Skeletal muscle satellite cell (primary cell): ENCODE results near the gene CDH23.
"Not testable (repeated sequence)": the region's sequence is repeated elsewhere in the genome, so short reads cannot be mapped to it uniquely, and the experiment has no call there.

Experiments
- H3K27me3 ChIP-seq: 2 replicates; pipeline ENCODE4 v1.7.0; 2013; ENCODE audit warnings: low read length; ENCODE audit not compliant: control insufficient read depth, insufficient read depth
- H3K36me3 ChIP-seq: 2 replicates; pipeline ENCODE4 v1.7.0; 2013; ENCODE audit warnings: mild to moderate bottlenecking, control low read depth, low read length; ENCODE audit not compliant: insufficient read depth
- H3K4me1 ChIP-seq: 2 replicates; pipeline ENCODE4 v1.7.0; 2013; ENCODE audit warnings: low read length; ENCODE audit not compliant: control insufficient read depth, insufficient read depth
- H3K4me2 ChIP-seq: 2 replicates; pipeline ENCODE4 v1.7.0; 2013; ENCODE audit warnings: mild to moderate bottlenecking, low read length
- H3K4me3 ChIP-seq: 2 replicates; pipeline ENCODE4 v1.7.0; 2013; ENCODE audit warnings: low read length
- H3K9ac ChIP-seq: 2 replicates; pipeline ENCODE4 v1.7.0; 2013; ENCODE audit warnings: mild to moderate bottlenecking, low read depth, low read length, moderate library complexity
- H3K9me3 ChIP-seq: replicated peaks from 2 replicates; pipeline ENCODE4 v1.7.0; 2013; ENCODE audit warnings: mild to moderate bottlenecking, control low read depth, low read length

CDH23 gene

DNA sequence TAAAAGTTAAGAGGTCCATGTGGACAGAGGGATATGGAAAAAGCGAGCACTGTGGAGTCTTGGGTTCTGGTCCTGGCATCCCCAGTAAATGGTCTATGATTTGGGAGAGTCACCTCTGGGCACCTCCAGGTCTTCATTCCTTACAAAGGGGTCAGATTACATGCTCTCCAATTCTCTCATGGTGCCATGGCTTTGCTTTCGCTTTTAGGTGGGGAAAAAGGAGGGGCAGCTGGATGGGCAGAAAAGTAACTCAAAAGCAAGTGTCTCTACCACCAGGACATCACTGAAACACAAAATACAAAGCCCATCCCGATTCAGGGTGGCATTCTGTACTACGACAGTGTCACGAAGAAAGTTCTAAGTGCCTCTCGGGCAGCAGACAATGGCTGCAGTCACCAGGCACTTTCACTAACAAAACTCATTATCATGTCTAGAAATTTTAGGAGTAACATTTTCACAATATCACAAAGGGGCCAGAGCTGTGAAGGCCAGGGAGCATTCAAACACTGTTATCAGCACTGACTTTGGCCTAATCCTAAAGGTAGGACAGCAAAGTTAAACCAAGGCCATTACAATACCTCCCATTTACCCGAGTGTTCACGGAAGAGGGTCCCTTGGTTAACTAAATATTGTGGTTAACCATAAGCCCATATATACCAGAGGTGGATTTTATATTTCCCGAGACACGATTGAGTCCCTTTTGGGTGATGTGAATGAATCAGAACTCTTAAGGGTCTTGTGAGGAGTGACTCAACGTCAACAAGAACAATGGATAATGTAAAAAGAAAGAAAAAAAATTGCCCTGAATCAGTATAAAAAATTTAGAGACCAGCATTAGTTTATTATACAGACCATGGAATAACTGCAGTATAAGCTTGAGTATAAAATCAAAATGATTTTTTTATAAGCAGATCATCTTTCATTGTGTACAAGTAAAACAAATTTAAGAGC lies 451.9 kb downstream of the CDH23 start:
- no peak overlapping the region for H3K9ac ChIP-seq
- H3K4me2 ChIP-seq = peak overlapping the region; percentile 84
- H3K27me3 ChIP-seq = no peaks in the 10 kb centered on the region
- H3K36me3 ChIP-seq = no peaks in the 10 kb centered on the region
- no peaks in the 10 kb centered on the region for H3K9me3 ChIP-seq
- peaks cover 31% of the 10 kb centered on the region for H3K4me1 ChIP-seq
- H3K4me3 ChIP-seq = peak overlapping the region; percentile 97

DNA sequence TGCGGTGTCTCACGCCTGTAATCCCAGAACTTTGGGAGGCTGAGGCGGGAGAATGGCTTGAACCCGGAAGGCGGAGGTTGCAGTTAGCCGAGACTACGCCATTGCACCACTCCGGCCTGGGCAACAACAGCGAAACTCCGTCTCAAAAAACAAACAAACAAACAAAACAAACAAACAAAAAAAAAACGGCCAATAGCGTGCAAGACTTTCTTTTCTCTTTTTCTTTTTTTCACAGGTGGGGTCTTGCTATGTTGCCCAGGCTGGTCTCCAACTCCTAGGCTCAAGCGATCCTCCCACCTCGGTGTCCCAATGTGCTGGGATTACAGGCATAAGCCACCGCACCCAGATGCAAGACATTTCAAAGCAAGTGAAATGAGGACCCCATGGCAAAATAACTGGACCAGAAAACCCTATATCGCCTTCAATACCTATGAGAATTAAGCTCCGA lies 452.8 kb downstream of the CDH23 start:
- H3K4me3 ChIP-seq = peak overlapping the region; percentile 97
- no peaks in the 10 kb centered on the region for H3K9me3 ChIP-seq
- peaks cover 31% of the 10 kb centered on the region for H3K4me1 ChIP-seq
- no peaks in the 10 kb centered on the region for H3K27me3 ChIP-seq
- no peaks in the 10 kb centered on the region for H3K36me3 ChIP-seq
- H3K4me2 ChIP-seq = peak overlapping the region; percentile 84
- peak overlapping the region; percentile 99 for H3K9ac ChIP-seq

DNA sequence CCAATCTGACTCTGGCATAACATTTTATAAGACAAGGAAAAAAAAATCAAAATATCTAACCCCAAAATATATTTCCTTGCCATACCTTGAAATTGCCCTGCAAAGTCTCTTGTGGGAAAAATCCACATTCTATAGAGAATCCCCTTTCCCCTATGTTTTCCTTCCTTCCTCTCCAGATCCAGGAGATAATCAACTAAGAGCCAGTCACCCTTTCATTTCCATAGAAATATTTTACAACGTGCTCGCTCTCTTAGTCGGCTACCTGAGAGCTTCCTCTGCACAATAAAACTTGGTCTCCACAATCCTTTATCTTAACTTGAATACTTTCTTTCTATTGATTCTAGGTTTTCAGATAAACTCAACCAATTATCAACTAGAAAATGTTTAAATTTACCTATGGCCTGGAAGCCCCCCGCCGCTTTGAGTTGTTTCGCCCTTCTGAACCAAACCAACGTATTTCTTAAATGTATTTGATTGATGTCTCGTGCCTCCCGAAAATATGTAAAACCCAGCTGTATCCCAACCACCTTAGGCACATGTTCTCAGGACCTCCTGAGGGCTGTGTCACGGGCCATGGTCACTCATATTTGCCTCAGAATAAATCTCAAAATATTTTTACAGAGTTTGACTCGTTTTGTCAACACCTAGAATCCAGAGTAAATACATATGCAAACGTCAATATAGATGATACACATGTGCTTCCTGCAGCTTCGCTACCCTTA lies 453.5 kb downstream of the CDH23 start:
- Histone ChIP-seq H3K36me3 (no peaks in the 10 kb centered on the region), H3K4me1 (peaks cover 31% of the 10 kb centered on the region), H3K4me2 (peak overlapping the region; percentile 84), H3K9ac (peak overlapping the region; percentile 99), H3K9me3 (no peaks in the 10 kb centered on the region), H3K4me3 (peak overlapping the region; percentile 97), H3K27me3 (no peaks in the 10 kb centered on the region)

DNA sequence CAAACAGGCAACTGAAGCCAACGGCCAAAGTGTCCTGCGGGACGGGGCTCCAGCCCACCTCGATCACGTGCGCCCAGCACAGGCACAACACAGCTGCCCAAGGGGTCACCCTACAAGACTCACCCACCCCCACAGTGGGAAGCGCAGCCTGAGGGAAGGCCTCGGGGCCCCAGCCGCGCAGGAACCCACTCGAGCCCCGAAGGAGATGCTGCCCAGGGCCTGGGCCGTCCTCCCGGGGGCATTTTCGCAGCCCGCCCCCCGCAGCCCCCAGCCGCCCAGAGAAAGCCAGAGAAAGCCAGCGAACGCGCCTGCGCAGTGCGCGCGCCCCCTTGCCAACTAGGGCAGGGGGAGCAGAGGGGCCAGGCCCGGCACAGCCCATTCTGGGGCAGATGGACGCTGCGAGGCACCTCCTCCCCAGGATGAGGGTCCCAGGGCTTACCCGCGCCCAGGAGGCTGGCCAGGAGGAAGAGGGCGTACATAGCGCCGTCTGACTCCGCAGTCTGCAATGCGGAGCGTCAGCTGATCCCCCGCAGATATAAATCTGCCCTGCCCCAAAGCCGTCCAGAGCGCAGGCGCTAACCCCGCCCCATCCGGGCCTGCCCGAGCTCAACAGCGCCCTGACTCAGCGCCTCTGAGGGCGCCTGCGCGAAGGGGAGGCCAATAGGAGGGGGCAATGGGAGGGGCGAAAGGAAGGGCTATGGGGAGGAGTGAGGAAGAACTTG lies 454.2 kb downstream of the CDH23 start, which contains the start of gene PSAP:
Gene PSAP, minus strand, starts transcription at position 509 of the 722 bp plus-strand sequence. Its CDS starts 30 bp downstream, at position 479.
- H3K4me2 ChIP-seq = peak within 1 kb of the TSS; percentile 84
- H3K36me3 ChIP-seq = no peaks in the 10 kb centered on the region
- H3K9ac ChIP-seq = peak within 1 kb of the TSS; percentile 99
- H3K27me3 ChIP-seq = no peaks in the 10 kb centered on the region
- H3K9me3 ChIP-seq = no peaks in the 10 kb centered on the region
- peaks cover 29% of the 10 kb centered on the region for H3K4me1 ChIP-seq
- H3K4me3 ChIP-seq = peak within 1 kb of the TSS; percentile 97

DNA sequence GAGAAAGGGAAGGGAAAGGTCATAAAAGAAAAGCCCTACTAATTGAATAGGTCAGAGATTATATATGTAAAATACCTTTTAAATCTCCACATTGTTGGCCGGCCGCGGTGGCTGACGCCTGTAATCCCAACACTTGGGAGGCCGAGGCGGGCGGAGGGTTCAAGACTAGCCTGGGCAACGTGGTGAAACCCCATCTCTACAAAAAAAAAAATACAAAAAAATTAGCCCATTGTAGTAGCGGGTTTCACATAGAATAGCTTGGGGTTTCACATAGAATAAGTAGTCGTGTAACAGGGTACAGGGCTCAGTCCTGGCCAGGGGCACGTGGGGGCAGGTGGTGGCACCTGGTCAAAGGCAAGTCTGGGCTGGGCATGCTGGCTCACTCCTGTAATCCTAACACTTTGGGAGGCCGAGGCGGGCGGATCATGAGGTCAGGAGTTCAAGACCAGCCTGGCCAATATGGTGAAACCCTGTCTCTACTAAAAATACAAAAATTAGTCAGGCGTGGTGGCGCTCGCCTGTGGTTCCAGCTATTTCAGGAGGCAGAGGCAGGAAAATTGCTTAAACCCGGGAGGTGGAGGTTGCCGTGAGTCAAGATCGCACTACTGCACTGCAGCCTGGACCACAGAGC lies 454.9 kb downstream of the CDH23 start:
- H3K27me3 ChIP-seq, H3K36me3 ChIP-seq, H3K9me3 ChIP-seq: not testable (repeated sequence)
- peaks cover 26% of the 10 kb centered on the region for H3K4me1 ChIP-seq
- peak overlapping the region; percentile 53 for H3K4me3 ChIP-seq
- H3K9ac ChIP-seq = peak overlapping the region; percentile 59
- H3K4me2 ChIP-seq = peak overlapping the region; percentile 76

DNA sequence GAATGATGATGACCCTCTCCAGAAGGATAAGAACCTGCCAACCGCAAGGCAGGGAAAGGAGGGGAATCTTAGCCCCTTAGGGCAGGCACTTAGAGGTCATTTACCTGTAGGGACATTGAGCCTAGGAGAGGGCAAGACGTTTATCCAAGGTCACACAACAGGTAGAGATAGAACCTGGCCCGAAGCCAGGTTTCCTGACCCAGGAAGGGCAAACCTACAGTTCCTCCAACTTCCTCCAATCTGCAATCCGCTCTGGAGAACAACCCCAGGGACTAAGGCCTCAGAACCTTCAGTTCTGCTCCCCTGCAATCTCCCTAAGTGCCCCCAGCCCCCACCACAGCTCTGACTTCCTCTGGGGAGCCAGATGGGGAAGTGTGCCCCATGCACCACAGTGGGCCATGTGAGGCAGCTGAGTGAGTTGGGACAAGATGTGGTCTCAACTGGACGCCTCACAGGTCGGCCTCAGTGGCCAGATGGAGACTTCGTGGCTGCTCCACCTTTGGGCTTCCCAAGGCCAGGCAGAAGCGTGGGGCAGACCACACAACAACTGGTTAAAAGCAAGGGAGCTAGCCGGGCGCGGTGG lies 455.7 kb downstream of the CDH23 start:
- Histone ChIP-seq H3K9ac (no peak overlapping the region), H3K4me3 (no peak overlapping the region), H3K36me3 (no peaks in the 10 kb centered on the region), H3K4me2 (no peak overlapping the region), H3K9me3 (no peaks in the 10 kb centered on the region), H3K4me1 (peaks cover 26% of the 10 kb centered on the region), H3K27me3 (no peaks in the 10 kb centered on the region)

DNA sequence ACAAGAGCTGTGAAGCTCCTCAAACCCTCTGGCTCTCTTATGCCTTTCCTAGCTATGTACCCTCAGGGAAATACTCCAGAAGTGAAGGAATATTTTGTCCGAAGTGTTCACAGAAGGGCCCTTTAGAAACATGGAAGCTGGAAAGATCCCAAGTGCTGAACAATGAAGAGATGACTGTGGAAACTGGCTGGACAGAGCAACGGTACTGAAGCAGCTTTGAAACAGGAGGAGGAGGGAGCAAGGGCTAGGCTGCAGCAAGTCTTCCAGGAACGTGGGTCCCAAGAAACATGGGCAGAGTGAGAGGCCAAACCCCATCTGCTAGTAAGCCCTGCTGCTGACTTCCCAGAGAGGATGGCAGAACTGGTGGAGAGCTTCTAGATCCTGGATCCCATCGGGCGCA lies 457.3 kb downstream of the CDH23 start:
- H3K4me3 ChIP-seq = no peak overlapping the region
- no peaks in the 10 kb centered on the region for H3K27me3 ChIP-seq
- H3K9me3 ChIP-seq = no peaks in the 10 kb centered on the region
- no peak overlapping the region for H3K9ac ChIP-seq
- H3K4me1 ChIP-seq = peaks cover 14% of the 10 kb centered on the region
- H3K4me2 ChIP-seq = no peak overlapping the region
- H3K36me3 ChIP-seq = no peaks in the 10 kb centered on the region

DNA sequence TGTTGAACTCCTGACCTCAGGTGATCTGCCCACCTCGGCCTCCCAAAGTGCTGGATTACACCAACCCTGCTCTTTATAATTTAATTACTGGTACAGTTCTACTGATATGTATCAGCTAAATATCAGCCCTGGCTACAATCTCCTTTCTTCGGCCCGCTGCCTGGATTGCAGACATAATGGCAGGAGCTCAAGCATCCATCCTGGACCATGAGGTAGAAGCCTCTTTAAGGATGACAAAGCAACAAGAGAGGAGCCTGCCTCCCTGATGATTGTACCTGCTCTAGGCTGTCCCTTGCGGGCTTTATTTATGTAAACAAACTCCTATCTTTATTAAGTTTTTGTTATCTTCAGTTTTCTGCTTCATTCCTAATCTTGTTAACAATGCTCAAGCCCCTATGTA lies 459.9 kb downstream of the CDH23 start:
- Histone ChIP-seq H3K9me3 (no peaks in the 10 kb centered on the region), H3K9ac (no peak overlapping the region), H3K4me1 (peaks cover 20% of the 10 kb centered on the region), H3K4me2 (no peak overlapping the region), H3K4me3 (no peak overlapping the region), H3K36me3 (no peaks in the 10 kb centered on the region), H3K27me3 (no peaks in the 10 kb centered on the region)

DNA sequence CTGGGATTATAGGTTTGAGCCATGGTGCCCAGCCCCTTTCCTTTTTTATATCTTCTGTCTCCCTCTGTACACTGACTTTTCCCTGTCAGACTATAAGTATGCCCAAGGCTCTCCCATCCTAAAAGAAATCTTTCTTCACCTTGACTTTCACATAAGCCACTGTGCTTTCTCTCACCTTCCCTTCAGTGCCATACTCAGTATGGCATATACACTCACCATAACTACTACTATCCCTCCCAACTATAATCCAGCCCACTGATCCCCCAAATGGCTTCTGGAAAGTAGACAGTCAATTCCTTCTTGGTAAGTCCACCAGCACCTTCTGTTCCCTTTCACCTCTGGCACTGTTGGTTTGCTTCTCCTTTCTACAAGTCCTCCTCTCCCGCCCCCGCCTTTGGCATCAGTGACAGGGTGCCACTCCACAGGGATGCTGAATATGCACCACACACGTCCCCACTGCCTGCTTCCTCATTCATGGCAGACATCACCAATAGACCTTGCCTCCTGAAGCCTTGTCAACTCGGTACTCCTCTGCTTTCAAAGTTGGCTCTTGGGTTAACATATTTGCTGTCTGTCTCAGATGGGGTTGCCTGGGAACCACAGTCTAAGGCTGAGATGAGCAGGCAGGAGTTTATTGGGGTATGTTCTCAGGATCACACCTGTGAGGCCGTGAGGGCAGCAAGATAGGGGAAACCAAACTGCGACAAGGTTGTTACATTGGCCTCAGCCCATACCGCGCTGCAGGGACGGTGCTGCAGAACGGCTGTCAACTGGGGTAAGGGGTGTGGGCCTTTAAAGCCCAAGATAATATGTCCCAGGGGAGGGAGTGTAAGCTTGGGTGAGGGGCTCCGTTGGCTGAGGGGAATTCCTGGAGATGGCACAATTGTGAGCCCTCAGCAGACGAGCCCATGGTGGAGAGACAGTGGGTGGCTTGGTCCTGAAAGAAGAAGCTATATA lies 461.5 kb downstream of the CDH23 start:
- Histone ChIP-seq H3K4me1 (peaks cover 19% of the 10 kb centered on the region), H3K4me2 (no peak overlapping the region), H3K36me3 (no peaks in the 10 kb centered on the region), H3K9ac (no peak overlapping the region), H3K9me3 (no peaks in the 10 kb centered on the region), H3K27me3 (no peaks in the 10 kb centered on the region), H3K4me3 (no peak overlapping the region)
